ENCODE results near the gene CEP112.

The CEP112 gene

DNA sequence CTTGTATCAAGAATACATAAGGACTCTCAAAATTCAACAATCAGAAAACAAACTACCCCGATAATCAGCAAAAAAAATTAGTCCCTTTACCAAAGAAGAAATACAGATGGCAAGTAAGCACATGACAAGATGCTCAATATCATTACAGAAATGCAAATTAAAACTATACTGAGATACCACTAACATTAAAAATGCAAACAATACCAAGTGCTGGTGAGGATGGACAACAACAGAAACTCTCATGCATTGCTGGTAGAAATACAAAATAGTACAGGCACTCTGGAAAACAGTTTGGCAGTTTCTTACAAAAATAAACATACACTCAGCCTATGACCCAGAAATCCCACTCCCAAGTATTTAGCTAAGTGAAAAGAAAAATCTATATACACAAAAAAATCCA is 7.5 kb downstream of the CEP112 start:
- TF ChIP-seq, protein P1, sequence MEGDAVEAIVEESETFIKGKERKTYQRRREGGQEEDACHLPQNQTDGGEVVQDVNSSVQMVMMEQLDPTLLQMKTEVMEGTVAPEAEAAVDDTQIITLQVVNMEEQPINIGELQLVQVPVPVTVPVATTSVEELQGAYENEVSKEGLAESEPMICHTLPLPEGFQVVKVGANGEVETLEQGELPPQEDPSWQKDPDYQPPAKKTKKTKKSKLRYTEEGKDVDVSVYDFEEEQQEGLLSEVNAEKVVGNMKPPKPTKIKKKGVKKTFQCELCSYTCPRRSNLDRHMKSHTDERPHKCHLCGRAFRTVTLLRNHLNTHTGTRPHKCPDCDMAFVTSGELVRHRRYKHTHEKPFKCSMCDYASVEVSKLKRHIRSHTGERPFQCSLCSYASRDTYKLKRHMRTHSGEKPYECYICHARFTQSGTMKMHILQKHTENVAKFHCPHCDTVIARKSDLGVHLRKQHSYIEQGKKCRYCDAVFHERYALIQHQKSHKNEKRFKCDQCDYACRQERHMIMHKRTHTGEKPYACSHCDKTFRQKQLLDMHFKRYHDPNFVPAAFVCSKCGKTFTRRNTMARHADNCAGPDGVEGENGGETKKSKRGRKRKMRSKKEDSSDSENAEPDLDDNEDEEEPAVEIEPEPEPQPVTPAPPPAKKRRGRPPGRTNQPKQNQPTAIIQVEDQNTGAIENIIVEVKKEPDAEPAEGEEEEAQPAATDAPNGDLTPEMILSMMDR (conservative IDR thresholded peaks at IDR 0.05): no peak
- H3K27ac ChIP-seq: no peak overlapping the region

DNA sequence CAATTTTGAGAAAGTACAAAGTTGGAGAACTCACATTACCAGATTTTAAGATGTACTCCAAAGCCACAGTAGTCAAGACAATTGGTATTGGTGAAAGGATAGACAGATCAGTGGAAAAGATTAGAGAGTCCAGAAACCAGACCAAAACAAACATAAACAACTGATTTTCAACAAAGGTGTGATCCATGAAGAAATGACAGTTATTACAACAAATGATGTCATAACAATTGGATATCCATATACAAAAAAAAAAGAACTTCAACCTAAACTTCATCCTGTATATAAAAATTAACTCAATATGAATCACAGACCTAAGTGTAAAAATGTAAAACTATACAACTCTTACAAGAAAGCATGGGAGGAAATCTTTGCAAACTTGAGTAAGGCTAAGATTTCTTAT is 8.4 kb downstream of the CEP112 start:
- H3K27ac ChIP-seq: no peak overlapping the region
- TF ChIP-seq, protein P1 (conservative IDR thresholded peaks at IDR 0.05): no peak

DNA sequence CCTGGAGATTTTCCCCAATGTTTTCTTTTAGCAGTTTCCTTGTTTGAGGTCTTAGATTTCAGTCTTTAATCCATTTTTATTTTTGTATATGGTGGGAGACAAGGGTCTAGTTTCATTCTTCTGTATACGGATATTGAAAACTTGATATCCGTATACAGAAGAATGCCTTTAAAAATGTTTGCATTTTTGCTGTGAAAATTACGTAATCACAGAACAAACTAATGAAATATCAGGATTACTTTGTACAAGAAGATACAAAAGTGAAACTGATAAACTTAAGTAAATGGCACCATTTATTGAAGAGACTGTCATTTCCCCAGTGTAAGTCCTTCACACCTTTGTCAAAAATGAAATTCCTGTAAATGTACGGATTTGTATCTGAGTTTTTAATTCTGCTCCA is 13.3 kb downstream of the CEP112 start:
- TF ChIP-seq, protein P1 (conservative IDR thresholded peaks at IDR 0.05): no peak
- no peak overlapping the region for H3K27ac ChIP-seq

DNA sequence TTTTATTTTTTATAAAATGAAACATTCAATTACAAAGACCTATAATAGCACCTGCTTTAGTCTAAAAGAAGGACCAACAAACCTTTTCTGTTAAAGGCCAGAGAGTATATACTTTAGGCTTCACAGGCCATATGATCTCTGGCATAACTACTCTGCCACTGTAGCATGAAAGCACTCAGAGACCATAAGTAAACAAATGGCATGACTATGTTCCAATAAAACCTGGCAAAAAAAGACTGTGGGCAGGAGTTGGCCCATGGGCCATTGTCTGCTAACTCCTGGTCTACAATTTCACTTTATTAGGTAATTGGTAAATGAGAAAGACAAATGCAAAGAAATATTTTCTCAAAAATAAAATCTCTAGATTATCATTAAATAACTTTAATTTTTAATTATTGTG is 14.9 kb downstream of the CEP112 start:
- TF ChIP-seq, protein P1 (conservative IDR thresholded peaks at IDR 0.05): no peak
- H3K27ac ChIP-seq: no peak overlapping the region

DNA sequence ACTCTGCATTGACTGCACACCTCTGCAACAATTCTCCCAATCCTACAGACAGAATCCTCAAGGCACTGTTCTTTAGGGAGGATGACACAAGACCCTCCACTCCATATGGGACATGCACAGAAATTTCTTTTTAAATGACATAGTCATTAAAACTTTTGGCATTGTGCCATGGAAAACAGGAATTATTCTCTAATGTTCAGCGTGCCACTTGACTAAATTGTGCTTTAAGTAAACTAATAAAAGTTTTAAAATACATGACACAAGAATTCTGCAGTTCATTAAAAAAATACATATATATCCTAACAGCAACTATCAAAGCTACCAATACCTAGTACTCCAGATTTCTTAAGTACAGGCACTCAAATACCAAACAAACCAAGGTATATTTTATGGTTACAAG is 16.0 kb downstream of the CEP112 start:
- TF ChIP-seq, protein P1 (conservative IDR thresholded peaks at IDR 0.05): no peak
- H3K27ac ChIP-seq: no peak overlapping the region

DNA sequence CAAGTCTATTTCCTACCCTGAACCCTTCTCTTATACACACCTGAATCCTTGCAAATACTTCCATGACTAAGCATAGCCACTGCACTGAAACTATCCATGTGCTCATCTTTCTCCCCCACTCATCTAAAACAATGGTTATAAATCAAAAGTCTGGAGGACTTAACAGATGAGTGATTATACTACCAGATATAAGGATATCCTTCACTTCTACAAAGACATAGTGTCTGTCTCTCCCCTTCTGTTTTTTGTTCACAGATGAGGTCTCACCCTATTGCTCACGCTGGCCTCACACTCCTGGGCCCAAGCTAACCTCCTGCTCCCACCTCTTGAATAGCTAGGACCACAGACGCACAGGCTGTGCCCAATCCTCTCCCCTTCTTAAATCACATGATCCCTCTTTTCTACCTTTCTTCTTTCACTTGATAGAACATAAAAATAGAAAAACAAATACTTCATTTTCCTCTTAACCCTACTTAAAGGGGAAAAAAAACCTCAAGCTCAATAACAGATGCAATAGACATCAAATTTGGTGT is 19.2 kb downstream of the CEP112 start:
- TF ChIP-seq, protein P1 (conservative IDR thresholded peaks at IDR 0.05): no peak
- no peak overlapping the region for H3K27ac ChIP-seq

DNA sequence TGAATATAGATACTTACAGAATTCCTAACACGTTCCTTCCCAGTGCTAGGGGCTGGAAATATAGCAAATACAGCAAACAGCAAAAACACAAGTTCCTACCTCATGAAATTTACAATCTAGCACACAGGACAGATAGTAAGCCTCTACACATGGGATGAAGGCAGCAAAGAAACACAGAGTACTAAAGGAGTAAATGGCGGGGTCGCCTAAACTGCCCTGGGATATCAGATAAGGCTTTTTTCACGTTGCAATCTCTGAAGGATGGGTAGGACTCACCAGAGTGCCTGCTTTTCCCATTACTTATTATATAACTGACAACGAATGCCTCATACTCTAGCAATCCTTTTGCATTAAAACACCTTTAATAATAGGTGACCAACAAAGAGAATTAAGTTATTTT is 19.8 kb downstream of the CEP112 start:
- TF ChIP-seq, protein P1 (conservative IDR thresholded peaks at IDR 0.05): no peak

More for the DNA sequence above, 19.8 kb downstream of the CEP112 start:
- no peak overlapping the region for H3K27ac ChIP-seq

Measured in VCaP (cell line).